Panc1 (cell line): ENCODE measurements around the gene NUAK2. TPM values are rescaled to one million over a fixed set of nuclear protein-coding genes. Genes with fewer than 3 reads are reported as not detected.

Experiments used
- ATAC-seq: fragments of 200-7000 bp; cut with Tn5 transposase; 2 replicates; pipeline ENCODE4 v1.9.1; 2020; ENCODE audit warnings: mild to moderate bottlenecking, moderate library complexity
- BruUV-seq: library from RNA; stranded (reverse); fragments of 400-500 nt; replicated peaks from 2 replicates; lab custom pipeline; 2021; lab: Mats Ljungman, UMichigan
- CTCF ChIA-PET: fragments of 300-600 bp; sonication (Branson Sonifier 250); formaldehyde crosslinking; loops from one replicate; lab custom pipeline; 2022; ENCODE audit warnings: antibody characterized with exemption; lab: Charles Lee
- POLR2A ChIA-PET: fragments of 300-600 bp; sonication (Branson Sonifier 250); formaldehyde crosslinking; loops from one replicate; lab custom pipeline; 2022; ENCODE audit warnings: antibody characterized with exemption; lab: Charles Lee
- DNase-seq: peaks from one replicate; pipeline ENCODE4 v3.0.0-alpha.2; 2010; ENCODE audit warnings: low read depth, low spot score
- H3K27ac ChIP-seq: 2 replicates; pipeline ENCODE4 v1.5.1; 2011; ENCODE audit warnings: mild to moderate bottlenecking, low read length, inconsistent platforms
- H3K27me3 ChIP-seq: fragments of 200-500 bp; sonication (Bioruptor generic); 2 replicates; pipeline ENCODE4 v1.6.0; 2014; ENCODE audit warnings: low read length, inconsistent platforms; ENCODE audit not compliant: control insufficient read depth, insufficient read depth
- H3K36me3 ChIP-seq: fragments of 200-500 bp; sonication (Bioruptor generic); 2 replicates; pipeline ENCODE4 v1.5.1; 2014; ENCODE audit warnings: inconsistent platforms, mild to moderate bottlenecking, low read length, moderate library complexity; ENCODE audit not compliant: control insufficient read depth, insufficient read depth
- H3K4me1 ChIP-seq: 2 replicates; pipeline ENCODE4 v1.5.1; 2011; ENCODE audit warnings: inconsistent platforms, mild to moderate bottlenecking, low read length, moderate library complexity; ENCODE audit not compliant: control insufficient read depth, insufficient read depth
- H3K4me3 ChIP-seq, 2 experiments: 2 replicates each; pipeline ENCODE4 v1.5.1; 2011 to 2012; ENCODE audit warnings: low read depth in 2 of 2, low read length in 2 of 2, mild to moderate bottlenecking in 2 of 2, inconsistent platforms in 1 of 2, moderate library complexity in 1 of 2
- H3K9me3 ChIP-seq: fragments of 200-500 bp; sonication (Bioruptor generic); 2 replicates; pipeline ENCODE4 v1.5.1; 2014; ENCODE audit warnings: low read depth, mild to moderate bottlenecking, inconsistent platforms, low read length, moderate library complexity; ENCODE audit not compliant: control insufficient read depth, insufficient read depth
- CTCF ChIP-seq: fragments of 450-650 bp; IDR thresholded peaks from 2 replicates; pipeline ENCODE4 v1.5.1; 2017; ENCODE audit warnings: mild to moderate bottlenecking
- POLR2AphosphoS5 ChIP-seq: IDR thresholded peaks from 2 replicates; pipeline ENCODE4 v1.6.1; 2012; ENCODE audit warnings: mild to moderate bottlenecking, low read depth, low read length, moderate library complexity
- REST ChIP-seq, 2 experiments: IDR thresholded peaks; 2 replicates each; pipeline ENCODE4 v1.6.1; 2011 to 2012; ENCODE audit warnings: low read depth in 2 of 2, control low read depth in 1 of 2, low read length in 1 of 2, mild to moderate bottlenecking in 1 of 2, moderate library complexity in 1 of 2; ENCODE audit not compliant: insufficient read depth in 1 of 2
- SIN3A ChIP-seq: IDR thresholded peaks from 2 replicates; pipeline ENCODE4 v1.6.1; 2012; ENCODE audit warnings: low read depth, mild to moderate bottlenecking, low read length, moderate library complexity, borderline replicate concordance; ENCODE audit not compliant: insufficient read depth
- TCF7L2 ChIP-seq: IDR thresholded peaks from 2 replicates; pipeline ENCODE4 v1.6.1; 2011; ENCODE audit warnings: mild to moderate bottlenecking, low read depth, low read length, inconsistent platforms
- in situ Hi-C: cut with HindIII; loops from 2 replicates; pipeline ENCODE4 v1.10.0; 2016; ENCODE audit warnings: low sequenced_read_pairs, low pct_unique_long_range_greater_than_20kb
- intact Hi-C: fragments of 100-400 bp; cut with micrococcal nuclease; formaldehyde crosslinking; loops from one replicate; pipeline ENCODE4 v1.10.0; 2022; ENCODE audit not compliant: unreplicated experiment
- total RNA-seq: library from RNA; stranded (reverse); gene quantifications from one replicate; pipeline ENCODE4 v1.2.1, GENCODE V29; 2021; ENCODE audit not compliant: unreplicated experiment

NUAK2 gene
- total RNA-seq, 1 experiment from 2014 or later: 17.4 TPM

DNA sequence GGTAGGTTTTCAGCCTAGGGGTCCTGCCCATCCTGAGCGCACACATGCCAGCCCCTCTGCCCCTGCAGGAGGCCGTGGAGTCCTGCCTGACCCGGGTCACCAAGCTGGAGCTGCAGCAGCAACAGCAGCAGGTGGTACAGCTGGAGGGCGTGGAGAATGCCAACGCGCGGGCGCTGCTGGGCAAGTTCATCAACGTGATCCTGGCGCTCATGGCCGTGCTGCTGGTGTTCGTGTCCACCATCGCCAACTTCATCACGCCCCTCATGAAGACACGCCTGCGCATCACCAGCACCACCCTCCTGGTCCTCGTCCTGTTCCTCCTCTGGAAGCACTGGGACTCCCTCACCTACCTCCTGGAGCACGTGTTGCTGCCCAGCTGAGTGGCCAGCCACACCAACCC, 49.8 kb downstream of the NUAK2 start:
- intact Hi-C loops (loop anchor here (2.0 kb wide), 1 partner anchor 29 kb away; no protein-coding TSS in a partner anchor), in situ Hi-C loops (no loop called here)
- ChIA-PET POLR2A (no interaction called here), CTCF (interaction anchor here (0.7 to 5.7 kb wide), 6 partner anchors 26 to 65 kb away, joined by 3 to 149 read pairs (median 4); no protein-coding TSS in a partner anchor)
- Histone ChIP-seq H3K27me3 (no peaks in the 10 kb centered on the region), H3K36me3 (no peaks in the 10 kb centered on the region), H3K9me3 (no peaks in the 10 kb centered on the region), H3K4me3 (no peak overlapping the region), H3K4me1 (peaks cover 34% of the 10 kb centered on the region), H3K27ac (no peak overlapping the region)
- ATAC-seq: no peak
- BruUV-seq: no TSS peak
- TF ChIP-seq TCF7L2 (no peak), CTCF (no peak), REST (IDR thresholded peaks at IDR 0.05; ENCODE audit: insufficient read depth in 1 of 2, low read depth in 2 of 2, low read length in 1 of 2) (no peak), SIN3A (no peak), POLR2AphosphoS5 (no peak)
- DNase-seq: no peak

DNA sequence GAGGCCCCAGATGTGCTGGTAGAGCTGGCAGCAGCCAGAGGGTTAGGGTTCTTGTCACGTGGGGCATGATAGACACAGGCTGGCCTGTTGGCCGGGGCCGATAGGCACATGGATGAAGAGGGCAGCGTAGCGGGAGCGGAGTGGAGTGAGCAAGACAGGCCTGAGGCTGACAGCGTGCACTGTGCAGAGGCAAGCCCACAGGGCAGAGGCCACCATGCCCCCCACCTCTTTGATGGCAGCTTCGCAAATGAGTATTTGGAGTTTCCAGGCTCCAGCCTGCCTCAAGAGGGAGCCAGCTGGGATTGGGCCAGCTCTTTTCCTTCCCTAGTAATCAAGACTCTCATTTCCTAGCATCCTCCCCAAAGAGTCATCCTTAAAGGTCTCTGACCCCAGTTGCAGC, 50.3 kb downstream of the NUAK2 start:
- no TSS peak for BruUV-seq
- ChIA-PET CTCF (interaction anchor here (0.6 to 5.7 kb wide), 9 partner anchors 27 to 258 kb away, joined by 3 to 149 read pairs (median 3); no protein-coding TSS in a partner anchor), POLR2A (interaction anchor here (0.7 kb wide), 1 partner anchor 9 kb away, joined by 4 read pairs; no protein-coding TSS in a partner anchor)
- no peaks in the 10 kb centered on the region for H3K9me3 ChIP-seq
- DNase-seq: no peak
- peak overlapping the region; percentile 23; the same call in 1 of the 2 replicates for H3K27ac ChIP-seq
- no peak for TF ChIP-seq SIN3A
- TF ChIP-seq REST (IDR thresholded peaks at IDR 0.05; ENCODE audit: insufficient read depth in 1 of 2, low read depth in 2 of 2, low read length in 1 of 2): no peak
- TF ChIP-seq CTCF: no peak; the same call in 1 of the 2 replicates
- TF ChIP-seq POLR2AphosphoS5: no peak
- TF ChIP-seq TCF7L2: no peak
- H3K4me1 ChIP-seq: peaks cover 32% of the 10 kb centered on the region
- H3K36me3 ChIP-seq: no peaks in the 10 kb centered on the region
- peak; percentile 6; the same call in 1 of the 2 replicates for ATAC-seq
- in situ Hi-C loops (no loop called here), intact Hi-C loops (no loop called here)
- H3K27me3 ChIP-seq: no peaks in the 10 kb centered on the region
- H3K4me3 ChIP-seq: no peak overlapping the region
